BLaER1 treated with 17β-estradiol and CSF1 and Interleukin-3, amounts not matched to agents 10 nM and 100 nM (cell line): ENCODE measurements around the gene CASKIN2.
"Not testable (repeated sequence)": the region's sequence is repeated elsewhere in the genome, so short reads cannot be mapped to it uniquely, and the experiment has no call there.

Source experiments
- H3K27ac ChIP-seq, 11 experiments: shearing (Covaris generic); formaldehyde crosslinking; 2 replicates each; pipeline ENCODE4 v1.8.1; 2022
- H3K27me3 ChIP-seq, 11 experiments: shearing (Covaris generic); formaldehyde crosslinking; 2 replicates each; pipeline ENCODE4 v1.8.1; 2022
- H3K36me3 ChIP-seq, 11 experiments: shearing (Covaris generic); formaldehyde crosslinking; 2 replicates each; pipeline ENCODE4 v1.8.1; 2022
- H3K4me1 ChIP-seq, 10 experiments: shearing (Covaris generic); formaldehyde crosslinking; 2 replicates each; pipeline ENCODE4 v1.8.1; 2022
- H3K4me2 ChIP-seq, 11 experiments: shearing (Covaris generic); formaldehyde crosslinking; 2 replicates each; pipeline ENCODE4 v1.8.1; 2022
- H3K4me3 ChIP-seq, 10 experiments: shearing (Covaris generic); formaldehyde crosslinking; 2 replicates each; pipeline ENCODE4 v1.8.1; 2022
- H3K9ac ChIP-seq, 11 experiments: shearing (Covaris generic); formaldehyde crosslinking; 2 replicates each; pipeline ENCODE4 v1.8.1; 2022
- H3K9me3 ChIP-seq, 11 experiments: shearing (Covaris generic); formaldehyde crosslinking; replicated peaks in 1 of 11; 2 replicates each; pipeline ENCODE4 v1.8.1; 2022
- H4K20me1 ChIP-seq, 11 experiments: shearing (Covaris generic); formaldehyde crosslinking; 2 replicates each; pipeline ENCODE4 v1.8.1; 2022
- Cebpa-rat ChIP-seq, 11 experiments: shearing (Covaris generic); IDR thresholded peaks; 2 replicates each; pipeline ENCODE4 v1.8.1; 2022

CASKIN2 gene

DNA sequence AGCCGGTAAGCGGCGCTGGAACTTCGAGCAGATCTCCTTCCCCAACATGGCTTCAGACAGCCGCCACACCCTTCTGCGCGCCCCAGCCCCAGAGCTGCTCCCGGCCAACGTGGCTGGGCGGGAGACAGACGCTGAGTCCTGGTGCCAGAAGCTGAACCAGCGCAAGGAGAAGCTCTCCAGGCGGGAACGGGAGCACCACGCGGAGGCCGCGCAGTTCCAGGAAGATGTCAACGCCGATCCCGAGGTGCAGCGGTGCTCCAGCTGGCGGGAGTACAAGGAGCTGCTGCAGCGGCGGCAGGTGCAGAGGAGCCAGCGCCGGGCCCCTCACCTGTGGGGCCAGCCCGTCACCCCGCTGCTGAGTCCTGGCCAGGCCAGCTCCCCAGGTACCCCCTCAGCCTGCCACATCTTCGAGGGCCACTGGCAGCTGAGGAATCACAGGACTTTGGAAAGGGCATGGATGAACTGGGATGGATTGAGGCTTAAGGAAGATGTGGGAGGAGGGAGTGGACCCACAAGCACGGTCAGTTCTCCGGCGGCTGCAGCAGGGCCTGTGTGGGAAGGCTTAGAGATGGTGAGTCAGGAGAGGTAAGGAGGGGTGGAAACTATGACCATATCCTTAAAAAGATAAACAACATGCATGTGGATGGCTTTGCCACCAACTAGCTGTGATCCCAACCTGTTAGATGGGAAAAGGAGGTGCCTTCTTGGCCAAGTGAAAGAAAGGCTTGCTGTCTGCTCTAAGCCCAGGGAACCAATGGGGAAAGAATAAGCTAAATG, 6.8 kb upstream of the CASKIN2 start:
- Histone ChIP-seq H3K4me1 (peaks cover 32 to 52% (median 47%) of the 10 kb centered on the region in 10 experiments), H3K9ac (peak overlapping the region in 2 of 11 experiments; percentile 1 to 4; a peak in 1 of 22 replicates), H3K27ac (no peak overlapping the region), H3K9me3 (no peaks in the 10 kb centered on the region), H4K20me1 (peaks cover 3 to 71% (median 41%) of the 10 kb centered on the region in 11 experiments; a peak in 20 of 22 replicates), H3K4me3 (no peak overlapping the region), H3K27me3 (peaks cover 10 to 16% (median 14%) of the 10 kb centered on the region in 11 experiments; a peak in 21 of 22 replicates), H3K36me3 (peaks cover 41 to 58% (median 51%) of the 10 kb centered on the region in 11 experiments), H3K4me2 (no peak overlapping the region)
- no peak for TF ChIP-seq Cebpa-rat (IDR thresholded peaks at IDR 0.05)

DNA sequence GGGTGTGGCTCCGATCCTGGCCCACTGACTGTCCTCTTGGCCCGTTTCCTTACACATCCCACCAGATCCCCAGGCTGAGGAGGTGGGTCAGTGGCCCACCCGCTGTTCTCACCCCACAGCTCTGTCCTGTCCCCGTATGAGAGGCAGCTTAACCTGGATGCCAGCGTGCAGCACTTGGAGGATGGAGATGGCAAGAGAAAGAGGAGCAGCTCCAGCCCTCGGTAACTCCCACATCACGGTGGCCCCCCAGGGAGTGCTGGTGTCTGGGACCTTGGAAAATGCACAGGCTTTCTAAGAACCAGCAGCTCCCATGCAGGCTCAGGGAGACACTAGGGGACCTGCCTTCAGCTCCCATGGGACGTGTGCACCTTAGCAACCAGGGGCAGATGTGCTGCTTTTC, 6.0 kb upstream of the CASKIN2 start:
- Histone ChIP-seq H3K4me1 (peaks cover 24 to 46% (median 39%) of the 10 kb centered on the region in 10 experiments), H3K27me3 (peaks cover 4 to 7% (median 6%) of the 10 kb centered on the region in 11 experiments; a peak in 20 of 22 replicates), H3K4me3 (no peak overlapping the region), H3K4me2 (no peak overlapping the region), H3K27ac (no peak overlapping the region), H3K9ac (peak overlapping the region in 2 of 11 experiments; percentile 1 to 4; a peak in 1 of 22 replicates), H4K20me1 (peaks cover 3 to 68% (median 34%) of the 10 kb centered on the region in 11 experiments; a peak in 20 of 22 replicates), H3K36me3 (peaks cover 41 to 58% (median 51%) of the 10 kb centered on the region in 11 experiments), H3K9me3 (no peaks in the 10 kb centered on the region)
- TF ChIP-seq Cebpa-rat (IDR thresholded peaks at IDR 0.05): no peak

- not testable (repeated sequence) for H3K9ac ChIP-seq, H3K9me3 ChIP-seq, H3K27me3 ChIP-seq, H3K27ac ChIP-seq, H3K4me3 ChIP-seq, H3K4me2 ChIP-seq
- Histone ChIP-seq H4K20me1 (peaks cover 3 to 61% (median 29%) of the 10 kb centered on the region in 11 experiments; a peak in 20 of 22 replicates), H3K4me1 (peaks cover 21 to 41% (median 35%) of the 10 kb centered on the region in 10 experiments), H3K36me3 (peaks cover 41 to 58% (median 51%) of the 10 kb centered on the region in 11 experiments)
These were observed 5.1 kb upstream of the CASKIN2 start for GRCh38 chr17:75520413-75520812.

DNA sequence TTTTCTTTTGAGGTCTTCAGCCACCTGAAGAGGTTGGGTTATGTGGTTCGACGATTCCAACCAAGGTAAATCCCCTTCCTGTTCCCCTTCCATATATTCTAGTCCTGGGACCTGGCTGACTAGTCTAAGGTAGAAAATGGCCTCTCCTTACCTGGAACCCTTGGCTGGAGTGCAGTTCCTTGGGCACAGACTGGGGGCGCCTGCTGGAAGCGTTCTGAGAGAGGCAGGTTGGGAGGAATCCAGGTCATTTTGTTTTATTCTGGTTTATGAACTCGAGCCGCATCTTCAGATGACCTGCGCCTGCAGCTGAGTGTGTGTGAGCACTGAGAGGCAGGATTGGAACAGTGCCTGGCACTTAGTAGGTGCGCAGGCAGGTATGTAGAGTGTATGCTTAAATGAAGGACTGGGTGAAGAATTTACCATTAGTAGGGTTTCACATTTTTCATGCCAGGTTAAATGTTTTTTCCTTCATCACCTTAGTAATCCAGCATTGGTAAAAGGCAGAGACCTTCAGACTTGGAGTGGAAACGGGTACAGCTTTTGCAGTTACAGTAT, 3.7 kb upstream of the CASKIN2 start:
- no peaks in the 10 kb centered on the region for H3K9me3 ChIP-seq
- peaks cover 29 to 40% (median 32%) of the 10 kb centered on the region in 10 experiments for H3K4me1 ChIP-seq
- H4K20me1 ChIP-seq: peaks cover 3 to 60% (median 34%) of the 10 kb centered on the region in 11 experiments; a peak in 19 of 22 replicates
- H3K4me3 ChIP-seq: peak overlapping the region in 3 of 10 experiments; percentile 10 to 97 (median 26); a peak in 2 of 20 replicates
- no peaks in the 10 kb centered on the region for H3K27me3 ChIP-seq
- TF ChIP-seq Cebpa-rat (IDR thresholded peaks at IDR 0.05): no peak
- peak overlapping the region; percentile 91 to 100 (median 98); a peak in 21 of 22 replicates for H3K4me2 ChIP-seq
- H3K27ac ChIP-seq: peak overlapping the region in 4 of 11 experiments; percentile 26 to 32 (median 26); a peak in 7 of 22 replicates
- peaks cover 41 to 55% (median 50%) of the 10 kb centered on the region in 11 experiments for H3K36me3 ChIP-seq
- H3K9ac ChIP-seq: peak overlapping the region in 3 of 11 experiments; percentile 11 to 39 (median 16); a peak in 5 of 22 replicates

DNA sequence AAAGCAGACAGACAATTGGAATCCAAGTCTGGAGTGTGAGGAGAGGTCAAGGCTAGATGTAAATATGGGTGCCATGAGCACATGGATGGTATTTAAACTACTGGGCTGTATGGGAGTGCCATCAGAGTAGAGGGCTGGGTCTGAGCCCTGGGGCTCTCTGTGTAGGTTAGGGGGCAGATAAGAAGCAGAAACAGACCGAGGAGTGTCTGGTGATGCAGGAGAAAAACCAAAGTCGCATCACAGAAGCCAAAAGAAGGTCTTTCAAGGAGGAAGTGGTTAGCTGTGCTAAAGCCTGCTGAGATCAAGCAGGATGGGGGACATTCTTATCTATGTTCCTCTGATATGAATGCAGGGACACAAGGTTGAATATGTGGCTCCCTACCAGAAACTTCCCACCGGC, 2.9 kb upstream of the CASKIN2 start:
- peaks cover 35 to 44% (median 38%) of the 10 kb centered on the region in 10 experiments for H3K4me1 ChIP-seq
- H3K36me3 ChIP-seq: peaks cover 33 to 54% (median 48%) of the 10 kb centered on the region in 11 experiments
- no peak for TF ChIP-seq Cebpa-rat (IDR thresholded peaks at IDR 0.05)
- no peaks in the 10 kb centered on the region for H3K27me3 ChIP-seq
- no peaks in the 10 kb centered on the region for H3K9me3 ChIP-seq
- peaks cover 3 to 60% (median 34%) of the 10 kb centered on the region in 11 experiments; a peak in 19 of 22 replicates for H4K20me1 ChIP-seq
- peak overlapping the region in 9 of 11 experiments; percentile 6 to 94 (median 84); a peak in 14 of 22 replicates for H3K9ac ChIP-seq
- peak overlapping the region in 9 of 10 experiments; percentile 75 to 98 (median 96); a peak in 13 of 20 replicates for H3K4me3 ChIP-seq
- peak overlapping the region; percentile 91 to 100 (median 98) for H3K4me2 ChIP-seq
- H3K27ac ChIP-seq: peak overlapping the region in 6 of 11 experiments; percentile 7 to 32 (median 26); a peak in 6 of 22 replicates

- Histone ChIP-seq H3K4me3 (peak overlapping the region; percentile 75 to 98 (median 96)), H4K20me1 (peaks cover 3 to 60% (median 41%) of the 10 kb centered on the region in 11 experiments; a peak in 19 of 22 replicates), H3K4me1 (peaks cover 43 to 52% (median 46%) of the 10 kb centered on the region in 10 experiments), H3K4me2 (peak overlapping the region; percentile 91 to 100 (median 98)), H3K36me3 (peaks cover 33 to 54% (median 49%) of the 10 kb centered on the region in 11 experiments), H3K27me3 (no peaks in the 10 kb centered on the region), H3K27ac (peak overlapping the region in 9 of 11 experiments; percentile 53 to 89 (median 78); a peak in 12 of 22 replicates), H3K9ac (peak overlapping the region; percentile 76 to 94 (median 84)), H3K9me3 (no peaks in the 10 kb centered on the region)
- no peak for TF ChIP-seq Cebpa-rat (IDR thresholded peaks at IDR 0.05)
These were observed 2.0 kb upstream of the CASKIN2 start for GRCh38 chr17:75517297-75517865.

DNA sequence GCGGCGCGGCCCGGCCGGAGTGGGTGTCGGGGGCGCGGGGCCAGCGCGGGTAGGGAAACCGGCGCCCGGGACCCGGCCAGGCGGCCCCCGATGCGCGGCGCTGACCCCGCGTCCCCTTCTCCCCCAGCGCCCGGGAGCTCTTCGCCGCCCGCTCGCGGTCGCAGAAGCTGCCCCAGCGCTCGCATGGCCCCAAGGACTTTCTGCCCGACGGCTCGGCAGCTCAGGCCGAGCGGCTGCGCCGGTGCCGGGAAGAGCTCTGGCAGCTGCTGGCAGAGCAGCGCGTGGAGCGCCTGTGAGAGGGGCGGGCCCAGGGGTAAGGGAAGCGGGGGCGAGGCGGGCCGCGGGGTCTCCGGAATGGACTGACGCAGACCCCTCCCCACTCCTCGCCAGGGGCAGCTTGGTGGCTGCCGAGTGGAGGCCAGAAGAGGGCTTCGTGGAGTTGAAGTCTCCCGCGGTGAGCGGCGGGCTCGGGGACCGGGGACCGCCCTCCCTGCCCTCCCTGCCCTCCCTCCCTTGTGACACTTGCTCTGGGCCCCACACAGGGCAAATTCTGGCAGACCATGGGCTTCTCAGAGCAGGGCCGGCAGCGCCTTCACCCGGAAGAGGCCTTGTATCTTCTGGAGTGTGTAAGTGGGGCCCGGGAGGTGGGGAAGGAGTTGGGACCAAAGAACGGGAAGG, 1.4 kb upstream of the CASKIN2 start:
- peak overlapping the region; percentile 91 to 100 (median 98) for H3K4me2 ChIP-seq
- H3K4me3 ChIP-seq: peak overlapping the region; percentile 75 to 98 (median 96)
- peak overlapping the region; percentile 76 to 94 (median 84) for H3K9ac ChIP-seq
- peaks cover 50 to 58% (median 53%) of the 10 kb centered on the region in 10 experiments for H3K4me1 ChIP-seq
- peaks cover 27 to 54% (median 49%) of the 10 kb centered on the region in 11 experiments for H3K36me3 ChIP-seq
- peak overlapping the region in 10 of 11 experiments; percentile 53 to 89 (median 78); a peak in 21 of 22 replicates for H3K27ac ChIP-seq
- no peaks in the 10 kb centered on the region for H3K9me3 ChIP-seq
- H3K27me3 ChIP-seq: no peaks in the 10 kb centered on the region
- no peak for TF ChIP-seq Cebpa-rat (IDR thresholded peaks at IDR 0.05)
- H4K20me1 ChIP-seq: peaks cover 3 to 60% (median 44%) of the 10 kb centered on the region in 11 experiments; a peak in 19 of 22 replicates

GRCh38 chr17:75516255-75516618, 900 bp upstream of the CASKIN2 start, which contains the start of gene TSEN54:
Gene TSEN54 (plus strand): TSS chr17:75516528. CDS start chr17:75516561, 33 bp downstream.
- H3K27me3 ChIP-seq: no peaks in the 10 kb centered on the region
- H3K27ac ChIP-seq: peak within 1 kb of the TSS in 10 of 11 experiments; percentile 53 to 89 (median 83); a peak in 21 of 22 replicates
- no peaks in the 10 kb centered on the region for H3K9me3 ChIP-seq
- H3K4me3 ChIP-seq: peak within 1 kb of the TSS; percentile 75 to 98 (median 96)
- H3K4me1 ChIP-seq: peaks cover 53 to 63% (median 58%) of the 10 kb centered on the region in 10 experiments
- H3K36me3 ChIP-seq: peaks cover 21 to 54% (median 48%) of the 10 kb centered on the region in 11 experiments
- TF ChIP-seq Cebpa-rat (IDR thresholded peaks at IDR 0.05): no peak
- peak within 1 kb of the TSS; percentile 91 to 100 (median 98) for H3K4me2 ChIP-seq
- H4K20me1 ChIP-seq: peaks cover 3 to 60% (median 49%) of the 10 kb centered on the region in 11 experiments; a peak in 19 of 22 replicates
- peak within 1 kb of the TSS; percentile 76 to 94 (median 84) for H3K9ac ChIP-seq
